Endothelial cell of umbilical vein (primary cell): ENCODE measurements around the gene GPR18. TPM values are rescaled to one million over a fixed set of nuclear protein-coding genes. Genes with fewer than 3 reads are reported as not detected.

Source experiments
- BruUV-seq: library from RNA; stranded (reverse); fragments of 400-500 nt; replicated peaks from 2 replicates; lab custom pipeline; 2021; lab: Mats Ljungman, UMichigan
- CTCF ChIA-PET: fragments of 300-600, 350-600 bp; sonication (Branson Sonifier 250); formaldehyde crosslinking; loops from one replicate; lab custom pipeline; 2021; ENCODE audit warnings: antibody characterized with exemption, inconsistent platforms; lab: Charles Lee
- POLR2A ChIA-PET: fragments of 300-600, 350-600 bp; sonication (Branson Sonifier 250); formaldehyde crosslinking; loops from one replicate; lab custom pipeline; 2021; ENCODE audit warnings: antibody characterized with exemption, inconsistent platforms; lab: Charles Lee
- DNase-seq: peaks from one replicate; pipeline ENCODE4 v3.0.0-alpha.2; 2011; ENCODE audit warnings: low read depth, low spot score
- FAIRE-seq: peaks from 2 replicates; lab custom pipeline; 2011; peaks lifted over from hg19 to GRCh38; lab: Jason Lieb, UNC
- H2AFZ ChIP-seq: 2 replicates; pipeline ENCODE4 v1.6.0; 2012; ENCODE audit warnings: low read depth, low read length, control low read depth, inconsistent platforms
- H3K27ac ChIP-seq: 2 replicates; pipeline ENCODE4 v1.5.1; 2011; ENCODE audit warnings: low read depth, mild to moderate bottlenecking, control low read depth, low read length, moderate library complexity; ENCODE audit not compliant: insufficient read depth
- H3K27me3 ChIP-seq, 2 experiments: 2 replicates each; pipeline versions ENCODE4 v1.6.0 to v1.6.1; 2011; ENCODE audit warnings: low read length in 2 of 2, mixed read lengths in 1 of 2; ENCODE audit not compliant: control insufficient read depth in 2 of 2, insufficient read depth in 2 of 2
- H3K36me3 ChIP-seq, 2 experiments: 2 replicates in 1 of 2; 3 replicates in 1 of 2; pipeline ENCODE4 v1.5.1; 2011; ENCODE audit warnings: low read length in 2 of 2, mild to moderate bottlenecking in 1 of 2, moderate library complexity in 1 of 2; ENCODE audit not compliant: control insufficient read depth in 2 of 2, insufficient read depth in 2 of 2; ENCODE audit errors: extremely low read depth in 1 of 2
- H3K4me1 ChIP-seq: 3 replicates; pipeline ENCODE4 v1.5.1; 2011; ENCODE audit warnings: mild to moderate bottlenecking, low read length; ENCODE audit not compliant: control insufficient read depth, insufficient read depth; ENCODE audit errors: extremely low read depth
- H3K4me2 ChIP-seq: 2 replicates; pipeline ENCODE4 v1.6.1; 2011; ENCODE audit warnings: low read length, control low read depth, mixed read lengths; ENCODE audit not compliant: insufficient read depth
- H3K4me3 ChIP-seq, 3 experiments: fragments of 200-600 bp in 1 of 3; sonication (generic), shearing (Covaris generic) in 1 of 3; replicated peaks in 1 of 3; 2 replicates each; pipeline ENCODE4 v1.5.1; 2011 to 2016; ENCODE audit warnings: control low read depth in 3 of 3, low read length in 3 of 3, mild to moderate bottlenecking in 2 of 3, inconsistent platforms in 1 of 3, low read depth in 1 of 3, moderate library complexity in 1 of 3; ENCODE audit not compliant: insufficient read depth in 1 of 3
- H3K79me2 ChIP-seq: 2 replicates; pipeline ENCODE4 v1.6.0; 2012; ENCODE audit warnings: low read length, inconsistent platforms; ENCODE audit not compliant: control insufficient read depth, insufficient read depth
- H3K9ac ChIP-seq: replicated peaks from 2 replicates; pipeline ENCODE3; 2011; ENCODE audit warnings: low read length, control low read depth; ENCODE audit not compliant: insufficient read depth; ENCODE audit errors: extremely low read depth
- H3K9me1 ChIP-seq: replicated peaks from 3 replicates; pipeline ENCODE4 v1.6.0; 2011; ENCODE audit warnings: mild to moderate bottlenecking, low read length; ENCODE audit not compliant: control insufficient read depth, insufficient read depth; ENCODE audit errors: extremely low read depth
- H3K9me3 ChIP-seq: replicated peaks from 2 replicates; pipeline ENCODE4 v1.5.1; 2012; ENCODE audit warnings: low read length, inconsistent platforms; ENCODE audit not compliant: control insufficient read depth, insufficient read depth
- H4K20me1 ChIP-seq: replicated peaks from 2 replicates; pipeline ENCODE3; 2011; ENCODE audit warnings: mild to moderate bottlenecking, low read length; ENCODE audit not compliant: control insufficient read depth, insufficient read depth; ENCODE audit errors: extremely low read depth
- EZH2 ChIP-seq: IDR thresholded peaks from 2 replicates; pipeline ENCODE4 v1.6.1; 2012; ENCODE audit warnings: borderline replicate concordance, low read depth, mild to moderate bottlenecking, moderate library complexity, low read length, inconsistent platforms; ENCODE audit not compliant: severe bottlenecking
- FOS ChIP-seq: IDR thresholded peaks from 2 replicates; pipeline ENCODE4 v1.6.1; 2011; ENCODE audit warnings: mild to moderate bottlenecking, low read length, moderate library complexity, borderline replicate concordance; ENCODE audit not compliant: insufficient read depth
- GATA2 ChIP-seq: IDR thresholded peaks from 2 replicates; pipeline ENCODE4 v1.7.0; 2011; ENCODE audit warnings: low read depth, mild to moderate bottlenecking, moderate library complexity, mixed read lengths, low read length; ENCODE audit not compliant: insufficient read length, insufficient read depth
- JUN ChIP-seq: IDR thresholded peaks from 2 replicates; pipeline ENCODE4 v1.6.1; 2011; ENCODE audit warnings: borderline replicate concordance, low read depth; ENCODE audit not compliant: insufficient read length, insufficient read depth
- MYC ChIP-seq: IDR thresholded peaks from one replicate; pipeline ENCODE4 v1.6.1; 2011; ENCODE audit warnings: mild to moderate bottlenecking, low read depth, low read length
- POLR2A ChIP-seq: IDR thresholded peaks from 2 replicates; pipeline ENCODE4 v1.6.1; 2012; ENCODE audit warnings: low read depth, mild to moderate bottlenecking, control low read depth, low read length
- POLR2AphosphoS5 ChIP-seq: IDR thresholded peaks from 2 replicates; pipeline ENCODE4 v1.6.1; 2012; ENCODE audit warnings: low read depth, mild to moderate bottlenecking, control low read depth, low read length, moderate library complexity; ENCODE audit not compliant: insufficient read depth
- dilution Hi-C: fragments of 300-500 bp; cut with MboI; formaldehyde crosslinking; loops from one replicate; pipeline ENCODE4 v1.15.0; 2019; ENCODE audit warnings: low sequenced_read_pairs; ENCODE audit not compliant: extremely low pct_ligation_motif_present
- intact Hi-C: fragments of 100-400 bp; cut with micrococcal nuclease; formaldehyde crosslinking; loops from one replicate; pipeline ENCODE4 v1.10.0; 2022
- polyA plus RNA-seq, 4 experiments: library from polyadenylated mRNA; depleted of rRNA in 3 of 4; stranded (reverse) in 3 of 4; unstranded in 1 of 4; fragments of >200 nt; gene quantifications; 2 replicates each; pipeline versions ENCODE4 v1.2.1 to v1.2.3, GENCODE V29; 2011 to 2012; ENCODE audit warnings: missing spikeins in 1 of 4
- total RNA-seq: library from RNA; stranded (reverse); gene quantifications from 2 replicates; pipeline ENCODE4 v1.2.3, GENCODE V29; 2021
- TF ChIP-seq, protein P1 (sequence below), 2 donors: IDR thresholded peaks; 1 replicate in 1 of 2; 2 replicates in 1 of 2; pipeline ENCODE4 v1.5.1; 2011; ENCODE audit warnings: low read length in 2 of 2, mild to moderate bottlenecking in 2 of 2, moderate library complexity in 2 of 2, control low read depth in 1 of 2, inconsistent platforms in 1 of 2, low read depth in 1 of 2; ENCODE audit not compliant: insufficient read depth in 1 of 2; ENCODE audit errors: extremely low read depth in 1 of 2
- TF ChIP-seq, protein P2 (sequence below): IDR thresholded peaks from 2 replicates; pipeline ENCODE4 v1.6.1; 2011; ENCODE audit not compliant: insufficient read depth, insufficient read length

GPR18 gene
- total and polyA plus RNA-seq, 2 donors (not counting 3 experiments of a cell fraction or from before 2014, with no cell fraction given): not detected

GRCh38 chr13:99256709-99257108 lies 1.5 kb downstream of the GPR18 start:
- Histone ChIP-seq H3K4me1 (peaks cover 9% of the 10 kb centered on the region), H3K4me2 (no peak overlapping the region), H3K4me3 (no peak overlapping the region), H2AFZ (no peak overlapping the region), H3K79me2 (no peaks in the 10 kb centered on the region), H3K9me3 (no peaks in the 10 kb centered on the region), H3K9me1 (no peaks in the 10 kb centered on the region), H4K20me1 (no peaks in the 10 kb centered on the region), H3K27ac (no peak overlapping the region), H3K9ac (no peak overlapping the region), H3K36me3 (peaks cover 0 to 2% of the 10 kb centered on the region in 2 experiments), H3K27me3 (no peaks in the 10 kb centered on the region)
- no peak for TF ChIP-seq POLR2AphosphoS5
- no peak for TF ChIP-seq POLR2A
- TF ChIP-seq, protein P1, sequence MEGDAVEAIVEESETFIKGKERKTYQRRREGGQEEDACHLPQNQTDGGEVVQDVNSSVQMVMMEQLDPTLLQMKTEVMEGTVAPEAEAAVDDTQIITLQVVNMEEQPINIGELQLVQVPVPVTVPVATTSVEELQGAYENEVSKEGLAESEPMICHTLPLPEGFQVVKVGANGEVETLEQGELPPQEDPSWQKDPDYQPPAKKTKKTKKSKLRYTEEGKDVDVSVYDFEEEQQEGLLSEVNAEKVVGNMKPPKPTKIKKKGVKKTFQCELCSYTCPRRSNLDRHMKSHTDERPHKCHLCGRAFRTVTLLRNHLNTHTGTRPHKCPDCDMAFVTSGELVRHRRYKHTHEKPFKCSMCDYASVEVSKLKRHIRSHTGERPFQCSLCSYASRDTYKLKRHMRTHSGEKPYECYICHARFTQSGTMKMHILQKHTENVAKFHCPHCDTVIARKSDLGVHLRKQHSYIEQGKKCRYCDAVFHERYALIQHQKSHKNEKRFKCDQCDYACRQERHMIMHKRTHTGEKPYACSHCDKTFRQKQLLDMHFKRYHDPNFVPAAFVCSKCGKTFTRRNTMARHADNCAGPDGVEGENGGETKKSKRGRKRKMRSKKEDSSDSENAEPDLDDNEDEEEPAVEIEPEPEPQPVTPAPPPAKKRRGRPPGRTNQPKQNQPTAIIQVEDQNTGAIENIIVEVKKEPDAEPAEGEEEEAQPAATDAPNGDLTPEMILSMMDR (IDR thresholded peaks at IDR 0.05; ENCODE audit: extremely low read depth in 1 of 2, insufficient read depth in 1 of 2, low read depth in 1 of 2, low read length in 2 of 2): no peak
- no peak for TF ChIP-seq EZH2
- TF ChIP-seq GATA2: no peak
- TF ChIP-seq MYC: no peak
- TF ChIP-seq, protein P2, sequence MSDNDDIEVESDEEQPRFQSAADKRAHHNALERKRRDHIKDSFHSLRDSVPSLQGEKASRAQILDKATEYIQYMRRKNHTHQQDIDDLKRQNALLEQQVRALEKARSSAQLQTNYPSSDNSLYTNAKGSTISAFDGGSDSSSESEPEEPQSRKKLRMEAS: no peak
- no peak for TF ChIP-seq FOS
- no peak for TF ChIP-seq JUN
- no peak for DNase-seq
- POLR2A ChIA-PET: no interaction called here
- dilution Hi-C loops (loop anchor here (25.0 kb wide), 1 partner anchor 94 kb away; no protein-coding TSS in a partner anchor), intact Hi-C loops (no loop called here)
- CTCF ChIA-PET: interaction anchor here (0.6 to 2.7 kb wide), 7 partner anchors 9 to 80 kb away, joined by 3 to 14 read pairs (median 7); no protein-coding TSS in a partner anchor
- BruUV-seq: no TSS peak
- FAIRE-seq: no peak
